ENCODE results near the gene SH3GL1.

SH3GL1 gene

DNA sequence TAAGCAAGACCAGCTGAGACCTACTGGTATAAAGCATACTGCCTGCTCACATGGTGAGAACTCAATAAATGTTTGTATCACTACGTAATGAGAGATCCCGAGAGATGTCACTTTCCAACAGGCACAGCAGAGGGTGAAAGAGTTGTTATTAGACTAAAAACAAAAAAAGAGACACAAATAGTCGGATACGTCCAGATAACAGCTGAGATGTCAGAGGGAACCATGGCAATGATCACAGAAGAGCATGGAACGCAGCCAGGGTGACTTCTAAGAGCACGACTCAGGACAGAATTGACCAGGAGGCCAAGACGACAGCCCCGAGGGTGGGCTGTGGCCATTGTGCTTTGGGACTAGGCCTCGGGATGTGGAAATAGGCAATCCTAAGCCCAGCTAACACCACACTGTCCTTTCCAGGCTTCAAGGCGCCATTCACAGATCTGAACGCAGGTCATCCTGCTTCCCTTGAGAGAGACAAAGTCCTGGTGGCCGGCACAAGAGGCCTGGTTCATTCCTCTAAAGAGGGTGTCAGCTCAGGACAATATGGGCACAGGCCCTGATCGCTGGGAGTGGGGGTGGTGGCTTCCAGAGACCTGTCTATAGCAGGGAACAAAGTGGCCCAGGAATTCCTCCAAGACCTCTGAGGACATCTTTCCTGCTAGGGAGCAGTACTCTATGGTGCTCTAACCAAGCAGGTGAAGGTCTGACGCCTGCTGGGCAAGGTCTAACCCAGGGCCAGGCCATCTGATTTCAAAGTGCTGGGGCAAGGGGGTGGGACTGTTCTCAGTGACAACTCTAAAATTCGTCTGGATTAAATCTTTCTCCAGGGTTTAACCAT, 3.2 kb downstream of the SH3GL1 start:
- no peak for DNase-seq

DNA sequence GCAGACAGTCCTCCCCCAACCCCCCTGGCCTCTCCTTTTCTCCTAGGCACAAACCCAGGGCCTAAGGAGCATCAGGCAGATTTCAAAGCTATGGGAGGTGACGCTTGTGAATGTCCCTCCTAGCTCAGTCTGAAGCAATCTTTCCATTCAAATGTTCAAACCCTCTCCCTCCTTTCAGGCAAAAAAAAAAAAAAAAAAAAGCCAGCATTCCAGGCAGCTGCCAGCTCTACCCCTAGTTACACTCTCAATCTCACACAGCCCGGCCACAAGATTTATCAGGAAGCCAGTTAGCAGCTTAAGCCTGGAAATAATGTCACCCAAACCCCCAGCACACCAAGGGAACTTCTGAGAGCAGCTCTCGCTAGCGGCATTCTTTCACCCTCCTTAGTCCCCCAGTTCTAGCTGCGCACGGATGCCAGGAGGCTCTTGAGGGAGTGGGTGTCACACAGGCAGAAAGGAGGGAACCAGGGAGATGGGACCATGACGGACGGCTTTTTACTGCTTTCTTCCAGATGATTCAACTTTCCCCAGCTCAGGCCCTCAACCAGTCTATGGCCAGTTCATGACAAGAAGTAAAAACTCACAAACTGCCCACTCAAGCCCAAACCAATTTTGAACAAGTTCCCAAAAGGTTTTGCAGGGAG, 6.3 kb downstream of the SH3GL1 start:
- DNase-seq, result no peak

DNA sequence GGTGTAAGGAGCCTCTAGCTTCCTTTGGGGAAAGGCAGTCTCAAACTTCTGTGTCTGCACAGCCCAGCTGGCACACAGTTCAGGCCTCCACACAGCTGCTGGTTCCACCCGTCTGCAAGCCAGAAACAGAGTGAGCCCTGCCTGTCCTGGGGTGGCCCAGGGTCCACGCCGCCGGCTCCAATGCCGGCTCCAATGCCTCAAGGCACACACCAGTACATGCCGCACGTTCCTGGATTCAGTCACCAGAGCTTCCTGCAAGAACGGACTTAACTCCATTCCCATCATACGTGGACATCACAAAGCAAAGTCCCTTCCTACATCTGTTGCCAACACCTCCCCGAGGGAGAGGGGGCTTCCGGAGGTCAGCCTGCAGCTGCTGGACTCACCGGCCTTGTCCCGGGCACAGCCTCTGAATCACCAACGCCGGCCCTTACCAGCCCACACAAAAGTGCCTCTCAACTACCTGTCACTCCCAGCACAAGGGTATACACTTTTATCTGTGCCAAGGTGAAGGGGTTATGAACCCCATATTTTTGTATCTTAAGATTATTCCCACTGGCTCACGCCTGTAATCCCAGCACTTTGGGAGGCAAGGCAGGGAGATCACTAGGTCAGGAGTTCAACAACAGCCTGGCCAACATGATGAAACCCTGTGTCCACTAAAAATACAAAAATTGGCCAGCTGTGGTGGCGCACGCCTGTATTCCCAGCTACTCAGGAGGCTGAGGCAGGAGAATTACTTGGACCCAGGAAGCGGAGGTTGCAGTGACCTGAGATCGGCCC, 8.5 kb downstream of the SH3GL1 start:
- DNase-seq, result no peak

DNA sequence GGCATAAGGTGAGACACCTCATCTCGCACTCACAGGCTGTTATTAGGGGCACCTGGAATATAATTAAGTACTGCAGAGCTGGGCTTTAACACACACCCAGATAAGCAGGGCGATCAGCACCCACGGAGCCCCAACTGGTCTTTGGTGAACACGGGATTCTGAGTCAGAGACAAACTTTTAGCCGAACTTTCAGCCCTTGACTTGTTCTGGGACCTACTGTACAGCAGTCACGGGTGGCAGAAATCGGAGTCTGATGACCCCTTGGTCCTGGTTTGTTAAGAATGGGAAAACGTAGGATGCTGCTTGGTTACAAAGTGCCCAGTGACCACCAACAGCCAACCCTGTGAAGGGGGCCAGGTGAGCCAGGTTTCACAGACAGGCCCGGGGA, 9.0 kb downstream of the SH3GL1 start:
- DNase-seq, result no peak

DNA sequence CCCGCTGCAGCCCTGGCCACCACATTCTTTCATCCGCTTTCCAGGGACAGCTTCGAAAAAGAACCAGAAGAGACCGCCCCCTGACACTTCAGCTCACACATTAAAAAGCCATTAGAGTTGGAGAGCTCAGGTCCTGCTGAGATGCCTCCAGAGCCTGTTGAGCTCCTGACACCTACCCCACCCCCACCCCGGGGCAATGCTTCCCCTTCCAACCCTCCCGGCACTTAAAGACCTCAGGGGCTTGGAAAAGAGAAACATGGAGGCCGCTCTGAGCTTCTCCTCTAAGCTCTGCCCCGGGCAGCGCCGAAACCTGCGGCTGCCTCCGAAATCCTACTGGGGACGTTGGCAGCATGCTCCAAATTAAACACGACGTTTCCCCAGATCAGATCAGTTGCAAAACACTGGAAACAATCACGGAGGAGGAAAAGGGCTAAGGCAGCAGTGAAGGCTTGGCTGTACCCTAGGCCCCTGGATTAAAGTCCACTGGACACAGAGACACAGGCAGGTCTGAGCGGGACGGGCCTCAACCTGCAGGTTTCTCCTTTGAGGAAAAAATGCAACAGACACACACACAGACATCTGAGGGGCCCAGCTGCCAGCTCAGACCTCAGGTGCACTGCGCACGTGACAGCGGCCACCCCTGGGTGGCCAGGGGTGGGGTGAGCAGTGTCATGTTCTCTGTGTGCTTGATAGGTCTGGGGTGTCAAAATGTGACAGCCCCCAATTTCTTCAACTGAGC, 9.6 kb downstream of the SH3GL1 start:
- DNase-seq, result no peak

DNA sequence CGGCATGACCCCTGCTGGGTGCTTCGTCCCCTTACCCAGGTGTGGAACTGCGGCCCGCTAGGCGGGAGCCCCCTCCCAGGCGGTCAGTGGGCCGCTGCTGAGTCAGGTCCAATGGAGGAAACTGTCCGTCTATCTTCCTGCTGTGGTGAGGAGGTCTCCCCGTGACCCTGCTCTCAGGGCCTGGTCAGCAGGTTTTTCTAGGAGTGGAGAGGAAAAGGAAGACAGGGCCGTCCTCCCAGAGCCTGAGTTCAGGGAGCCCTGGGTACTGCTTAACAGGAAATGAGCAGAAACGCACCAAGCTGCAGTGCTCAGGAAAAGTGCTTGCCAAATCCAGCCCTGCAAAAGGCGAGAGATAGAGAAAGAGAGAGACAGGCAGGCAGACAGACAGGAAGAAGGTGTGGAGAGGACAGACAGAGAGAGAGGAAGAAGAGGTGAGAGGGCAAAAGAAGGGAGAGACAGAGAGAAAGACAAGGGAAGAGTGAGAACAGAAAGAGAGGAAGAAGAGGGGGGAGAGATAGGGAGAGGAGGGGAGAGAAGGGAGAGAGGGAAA, 10.3 kb downstream of the SH3GL1 start:
- no peak for DNase-seq

DNA sequence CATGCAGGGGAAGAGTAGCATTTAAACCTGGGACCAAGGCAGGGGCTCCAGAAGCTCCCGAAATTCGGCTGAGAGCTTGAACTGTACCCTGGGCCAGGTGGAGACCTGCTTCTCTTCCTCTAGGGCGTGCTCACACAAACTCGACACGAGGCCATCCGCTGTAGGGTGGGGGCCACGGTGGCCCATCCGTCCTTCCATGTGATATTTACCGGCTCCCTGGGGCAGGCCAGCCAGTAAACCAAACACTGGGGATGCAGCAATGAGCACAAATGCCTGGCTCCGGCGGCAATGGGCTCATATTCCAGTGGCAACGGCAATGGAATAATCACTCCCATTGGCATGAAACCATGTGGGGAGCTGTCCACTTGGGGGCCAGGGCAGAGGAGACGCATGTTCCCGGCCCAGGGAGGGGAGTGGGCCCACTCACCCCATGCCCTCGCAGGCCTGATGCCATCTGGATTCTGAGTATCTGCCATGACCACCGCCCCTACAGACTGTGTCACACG, 10.8 kb downstream of the SH3GL1 start:
- DNase-seq, result no peak

DNA sequence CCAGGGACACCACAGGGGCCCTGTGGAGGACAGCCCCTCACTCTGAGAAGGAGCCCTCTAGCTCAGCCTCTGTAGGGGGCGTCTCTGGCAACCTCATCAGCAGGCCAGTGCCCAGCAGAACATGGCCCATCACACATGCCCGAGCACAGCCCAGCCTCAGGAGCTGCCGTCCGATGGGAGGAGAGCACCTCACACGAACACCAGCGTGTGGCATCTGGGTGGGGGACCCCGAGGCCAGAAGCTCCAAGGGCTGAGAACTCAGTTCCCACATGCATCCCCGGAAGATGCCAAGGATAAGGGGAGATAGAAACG, 11.3 kb downstream of the SH3GL1 start:
- no peak for DNase-seq

DNA sequence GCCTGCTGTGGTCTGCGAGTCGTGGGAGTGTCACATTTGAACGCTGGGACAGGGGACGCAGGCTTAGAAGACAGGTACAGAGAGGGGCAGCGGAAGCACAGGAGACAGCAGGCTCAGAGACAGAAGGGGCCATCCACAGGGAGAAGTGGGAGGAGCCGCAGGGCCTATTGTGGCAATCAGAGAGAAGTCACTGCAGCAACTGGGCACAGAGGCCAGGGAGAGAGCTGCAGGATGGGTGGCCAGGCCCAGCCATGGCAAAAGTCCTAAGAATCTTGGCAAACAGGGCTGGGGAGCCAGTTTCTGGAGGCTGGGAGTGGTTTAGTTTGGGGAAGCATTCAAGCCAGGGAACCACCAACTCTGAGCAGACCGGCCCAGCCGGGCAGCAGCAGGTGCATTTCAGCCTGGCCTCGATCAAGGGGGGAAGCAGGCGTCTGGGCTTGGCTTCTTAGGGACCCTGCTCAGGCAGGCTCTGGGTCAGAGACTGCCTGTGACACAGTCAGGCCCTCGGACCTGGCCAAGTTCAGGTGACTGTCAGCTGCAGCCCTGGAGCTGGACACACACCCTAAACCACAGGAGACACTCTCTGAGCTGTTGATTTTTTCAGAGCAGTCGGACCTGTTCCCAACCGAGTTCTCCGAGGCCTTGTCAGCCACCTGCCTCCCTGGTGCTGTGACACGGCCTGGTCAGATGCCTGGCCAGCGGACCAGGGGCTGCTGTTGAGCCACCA, 11.8 kb downstream of the SH3GL1 start:
- DNase-seq, result no peak

DNA sequence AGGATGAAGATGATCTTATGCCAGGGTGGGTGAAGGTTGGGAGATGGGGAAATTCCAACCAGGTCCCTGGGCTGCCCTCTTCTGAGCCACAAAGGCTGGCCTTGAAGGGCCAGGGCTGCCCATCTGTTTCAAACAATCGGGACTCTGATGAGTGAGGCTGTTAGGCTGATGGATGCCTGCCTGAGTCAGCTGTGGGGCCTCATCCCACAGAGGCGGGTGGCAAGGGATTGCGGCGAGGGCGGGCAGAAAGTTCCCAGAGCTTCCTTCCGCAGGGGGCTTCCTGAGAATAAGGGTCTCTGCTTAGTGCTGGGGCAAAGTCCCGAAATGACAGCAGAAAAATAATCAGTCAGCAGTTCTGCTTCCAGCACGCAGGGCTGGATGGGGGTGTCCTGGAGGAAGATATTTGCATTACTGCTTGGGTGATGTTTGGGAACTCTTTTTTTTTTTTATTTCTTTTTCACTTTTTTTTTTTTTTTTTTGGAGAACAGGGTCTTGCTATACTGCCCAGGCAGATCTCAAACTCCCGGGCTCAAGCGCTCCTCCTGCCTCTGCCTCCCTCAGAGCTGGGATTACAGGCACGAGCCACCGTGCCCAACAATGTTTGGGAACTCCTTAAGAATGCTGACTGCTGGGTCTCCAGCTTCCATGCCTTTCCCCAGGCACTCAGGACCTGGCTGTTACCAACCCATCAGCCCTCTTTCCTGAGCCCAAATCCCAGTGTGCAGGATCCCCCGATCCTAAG, 14.1 kb downstream of the SH3GL1 start:
- no peak for DNase-seq

DNA sequence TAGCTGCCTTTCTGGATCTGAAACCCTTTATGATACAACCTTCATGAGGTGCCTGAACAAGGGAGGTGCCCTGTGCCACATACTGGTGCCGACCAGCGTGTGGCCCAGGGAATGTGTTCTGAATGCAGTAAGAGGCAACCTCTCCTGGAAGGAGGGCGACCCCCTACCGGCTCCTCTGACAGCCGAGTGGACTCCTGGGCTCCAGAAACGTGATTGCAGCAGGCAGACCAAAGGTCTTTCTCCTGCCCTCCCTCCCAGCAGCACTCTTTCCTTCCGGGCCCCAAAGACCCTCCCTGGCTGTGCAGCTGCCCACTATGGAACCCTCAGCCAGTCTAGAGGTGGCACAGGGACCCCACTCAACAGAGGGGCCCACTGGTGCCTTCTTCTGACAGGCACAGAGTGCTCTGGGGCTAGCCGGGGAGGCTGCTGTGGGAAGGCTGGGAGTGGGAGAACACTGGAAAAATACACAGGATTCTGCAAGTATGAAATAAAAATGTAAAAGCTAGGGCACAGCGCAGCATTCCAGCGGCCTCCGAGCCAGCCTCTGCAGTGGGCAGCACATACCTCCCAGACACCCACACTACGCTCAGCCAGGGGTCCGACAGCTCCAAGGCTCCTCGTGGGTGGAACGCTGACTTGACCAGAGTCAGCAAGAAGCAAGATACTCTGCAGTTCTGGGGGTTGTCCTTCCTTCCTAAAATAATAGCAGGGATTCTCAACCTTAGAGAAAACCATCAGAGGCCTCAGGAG, 14.9 kb downstream of the SH3GL1 start:
- DNase-seq, result no peak

DNA sequence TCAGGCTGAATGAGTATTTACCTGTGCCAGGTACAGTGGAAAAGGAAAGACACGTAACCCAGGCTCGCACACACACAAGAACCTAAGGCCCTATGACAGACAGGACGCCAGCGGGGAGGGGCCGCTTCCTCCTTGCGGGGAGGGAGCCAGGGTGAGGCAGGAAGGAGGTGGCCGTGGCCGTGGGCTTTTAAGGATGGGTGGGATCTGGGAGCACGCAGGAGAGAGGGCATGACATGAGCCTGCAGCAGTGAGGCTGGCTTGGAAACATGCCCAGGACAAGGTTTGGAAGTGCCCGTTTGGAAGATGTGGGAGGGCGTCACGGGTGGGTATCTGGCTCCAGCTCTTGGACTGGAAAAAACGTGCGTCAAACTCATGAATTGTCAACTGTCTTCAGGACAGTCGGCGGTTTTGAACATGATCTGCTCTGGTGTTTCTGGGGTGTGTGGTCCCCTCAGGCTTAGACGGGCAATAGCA, 20.1 kb downstream of the SH3GL1 start:
- peak; percentile 63 for DNase-seq

DNA sequence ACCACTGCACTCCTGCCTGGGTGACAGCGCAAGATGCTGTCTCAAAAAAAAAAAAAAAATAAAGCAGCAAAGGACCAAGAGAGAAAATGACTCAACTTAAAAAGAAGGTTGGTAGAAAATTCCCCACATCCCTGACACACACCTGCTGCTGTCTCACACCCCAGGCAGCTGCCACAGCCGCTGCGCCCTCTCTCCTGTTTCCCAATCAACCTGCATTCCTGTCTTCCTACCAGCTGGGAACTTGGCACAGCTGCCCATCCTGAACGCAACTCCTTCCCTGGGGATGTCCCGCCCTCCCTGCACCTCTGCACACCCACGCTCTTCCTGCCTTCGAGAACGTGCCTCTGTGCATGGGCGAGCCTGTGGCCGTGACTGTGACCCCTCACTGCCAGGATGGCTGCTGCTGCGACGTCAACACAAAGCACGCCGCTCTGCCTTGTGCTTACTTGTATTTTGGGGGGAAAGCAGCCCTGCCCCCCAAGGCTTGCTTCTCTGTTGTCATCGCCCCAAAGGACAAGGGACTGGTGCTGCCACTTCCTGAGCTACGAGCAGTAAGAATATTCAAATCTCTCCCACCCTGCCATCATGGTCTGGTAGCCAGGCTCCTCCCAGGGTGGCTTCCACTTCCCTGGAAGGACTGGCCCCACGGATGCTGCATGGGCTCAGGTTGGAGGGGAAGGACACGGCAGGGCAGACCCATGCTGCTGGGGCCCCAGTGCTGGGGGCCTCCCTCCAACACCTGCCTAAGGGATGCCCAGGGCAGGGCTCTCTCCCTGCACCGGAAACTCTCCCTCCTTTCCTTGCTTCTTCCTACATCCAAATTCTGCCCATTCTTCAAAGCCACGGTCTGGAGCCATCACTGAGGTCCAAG, 20.7 kb downstream of the SH3GL1 start:
- peak; percentile 20 for DNase-seq

DNA sequence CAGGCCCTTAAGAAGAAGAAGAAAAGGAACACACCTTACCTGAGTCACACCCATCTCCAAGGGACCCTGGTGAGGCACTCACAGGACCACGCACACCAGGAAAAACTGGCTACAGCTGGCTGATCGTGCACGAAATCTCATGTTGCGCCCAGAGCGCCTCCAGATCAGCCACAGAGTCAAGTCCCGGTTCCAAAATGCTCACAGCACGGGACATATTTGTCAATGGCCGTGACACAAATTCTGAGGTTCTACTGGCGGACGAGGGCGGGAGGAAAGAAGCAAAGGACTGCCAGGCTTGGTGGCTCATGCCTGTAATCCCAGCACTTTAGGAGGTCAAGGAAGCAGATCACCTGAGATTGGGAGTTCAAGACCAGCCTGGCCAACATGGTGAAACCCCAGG, 21.5 kb downstream of the SH3GL1 start:
- DNase-seq, result no peak

DNA sequence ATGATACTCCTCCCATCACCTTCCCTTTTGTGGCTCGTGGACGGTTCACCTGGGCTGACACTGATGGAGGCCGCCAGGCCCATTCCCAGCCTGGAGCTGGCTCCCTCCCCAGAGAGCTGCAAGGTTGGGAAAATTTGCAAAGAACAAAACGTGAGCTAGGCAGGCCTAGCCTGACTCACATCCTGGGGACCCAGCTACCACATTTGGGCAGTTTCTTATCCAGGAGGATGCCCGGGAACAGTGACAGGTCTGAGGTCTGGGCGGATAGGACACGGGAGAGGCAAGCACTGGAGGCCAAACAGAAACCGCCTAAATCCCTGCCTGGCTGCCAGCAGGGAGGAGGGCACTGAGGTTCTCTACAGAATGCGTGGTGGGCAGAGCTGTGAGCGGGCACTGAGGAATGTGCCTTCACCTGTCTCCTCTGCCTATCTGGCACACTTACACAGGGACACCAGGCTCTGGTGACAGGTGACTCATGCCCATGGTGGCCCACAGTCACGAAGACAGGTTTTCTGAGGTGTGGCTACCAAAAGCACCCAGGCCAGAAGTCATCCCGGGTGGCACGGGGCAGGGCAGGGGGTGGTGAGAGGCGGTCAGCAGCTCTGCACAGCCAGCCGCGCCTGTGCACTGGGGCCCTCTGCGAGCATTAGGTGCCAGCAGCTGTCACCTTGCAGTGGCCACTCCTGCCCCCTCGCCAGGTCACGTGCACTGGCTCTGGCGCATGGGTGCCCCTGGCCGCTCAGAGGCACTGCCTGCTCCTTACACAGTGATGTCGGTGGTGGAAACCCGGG, 23.2 kb downstream of the SH3GL1 start:
- DNase-seq, result no peak

DNA sequence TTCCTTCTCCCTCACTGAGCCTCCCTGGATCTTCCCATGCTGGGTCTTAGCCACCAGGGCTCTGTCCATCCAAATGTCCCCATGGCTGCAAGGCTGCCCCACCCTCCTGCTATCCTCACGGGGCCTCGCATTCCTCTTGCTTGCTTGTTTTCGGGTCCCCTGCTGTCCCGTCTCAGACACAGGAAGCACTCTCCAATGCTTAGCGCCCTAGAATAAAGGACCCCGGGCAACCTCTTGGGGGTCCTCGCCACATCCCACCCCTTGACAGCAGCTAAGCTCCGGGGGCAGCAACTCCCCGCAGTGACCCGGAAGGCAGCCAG, 23.7 kb downstream of the SH3GL1 start:
- no peak for DNase-seq

DNA sequence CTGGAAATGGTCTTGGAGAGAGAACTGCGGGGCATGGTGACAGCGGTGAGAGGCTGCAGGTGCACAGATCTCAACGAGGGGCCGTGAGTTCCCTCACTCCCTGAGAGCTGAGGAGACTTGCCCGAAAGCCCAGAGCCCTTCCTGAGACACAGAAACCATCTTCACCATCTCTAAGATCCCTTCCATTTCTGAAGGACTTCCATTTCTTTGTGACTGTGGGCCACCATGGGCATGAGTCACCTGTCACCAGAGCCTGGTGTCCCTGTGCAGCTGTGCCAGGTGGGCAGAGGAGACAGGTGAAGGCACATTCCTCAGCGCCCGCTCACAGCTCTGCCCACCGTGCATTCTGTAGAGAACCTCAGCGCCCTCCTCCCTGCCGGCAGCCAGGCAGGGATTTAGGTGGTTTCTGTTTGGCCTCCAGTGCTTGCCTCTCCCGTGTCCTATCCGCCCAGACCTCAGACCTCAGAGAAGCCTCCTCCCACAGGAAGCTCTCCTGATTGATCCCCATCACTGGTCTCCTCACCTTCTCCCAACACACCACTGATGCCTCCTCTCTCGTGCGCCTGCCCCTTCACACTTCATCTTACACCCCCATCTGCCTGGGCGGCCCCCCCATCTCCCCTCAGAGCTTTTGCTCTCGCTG, 24.2 kb downstream of the SH3GL1 start:
- no peak for DNase-seq
